OCI-LY7 (cell line): ENCODE results near the gene TRIM22. TPM values are rescaled to one million over a fixed set of nuclear protein-coding genes. Genes with fewer than 3 reads are reported as not detected.

Experiments
- BruUV-seq: library from RNA; stranded (reverse); fragments of 400-500 nt; replicated peaks from 2 replicates; lab custom pipeline; 2021; lab: Mats Ljungman, UMichigan
- CTCF ChIA-PET: fragments of 300-600 bp; sonication (Branson Sonifier 250); formaldehyde crosslinking; loops from one replicate; lab custom pipeline; 2022; ENCODE audit warnings: antibody characterized with exemption; ENCODE audit not compliant: unreplicated experiment; lab: Charles Lee
- POLR2A ChIA-PET: fragments of 300-600 bp; sonication (Branson Sonifier 250); formaldehyde crosslinking; loops from one replicate; lab custom pipeline; 2022; ENCODE audit warnings: antibody characterized with exemption; lab: Charles Lee
- DNase-seq: peaks from one replicate; pipeline ENCODE4 v3.0.0-alpha.2; 2015; ENCODE audit warnings: low spot score
- H2AFZ ChIP-seq: fragments of 200-600 bp; sonication (generic), shearing (Covaris generic); 2 replicates; pipeline ENCODE4 v1.6.1; 2014; ENCODE audit warnings: mild to moderate bottlenecking, antibody characterized with exemption, low read length, moderate library complexity
- H3K27ac ChIP-seq: fragments of 200-600 bp; sonication (generic); 2 replicates; pipeline ENCODE4 v1.5.1; 2014; ENCODE audit warnings: mixed run types, low read depth, mild to moderate bottlenecking, moderate library complexity, low read length, inconsistent platforms; ENCODE audit not compliant: poor library complexity, severe bottlenecking
- H3K36me3 ChIP-seq: fragments of 200-600 bp; sonication (generic); 2 replicates; pipeline ENCODE4 v1.6.1; 2014; ENCODE audit warnings: mild to moderate bottlenecking, antibody characterized with exemption, low read length, moderate library complexity, mixed read lengths; ENCODE audit not compliant: insufficient read depth
- H3K4me1 ChIP-seq: fragments of 200-600 bp; sonication (generic); 2 replicates; pipeline ENCODE4 v1.5.1; 2014; ENCODE audit warnings: mild to moderate bottlenecking, low read length; ENCODE audit not compliant: insufficient read depth, poor library complexity, severe bottlenecking
- H3K4me2 ChIP-seq: fragments of 200-600 bp; sonication (generic); 2 replicates; pipeline ENCODE4 v1.6.1; 2014; ENCODE audit warnings: mild to moderate bottlenecking, low read length
- H3K4me3 ChIP-seq: fragments of 200-600 bp; sonication (generic); 2 replicates; pipeline ENCODE4 v1.5.1; 2014; ENCODE audit warnings: mild to moderate bottlenecking, low read depth, low read length; ENCODE audit not compliant: poor library complexity, severe bottlenecking
- H3K79me2 ChIP-seq: fragments of 200-600 bp; sonication (generic); 2 replicates; pipeline ENCODE4 v1.6.1; 2016; ENCODE audit warnings: low read depth, mild to moderate bottlenecking, low read length, moderate library complexity, mixed read lengths; ENCODE audit not compliant: insufficient read depth
- H3K9me2 ChIP-seq: fragments of 200-600 bp; sonication (generic); 2 replicates; pipeline ENCODE4 v1.6.1; 2016; ENCODE audit warnings: mild to moderate bottlenecking, low read length, mixed read lengths; ENCODE audit not compliant: insufficient read depth
- H3K9me3 ChIP-seq: fragments of 200-600 bp; sonication (generic); 2 replicates; pipeline ENCODE4 v1.6.1; 2014; ENCODE audit warnings: mild to moderate bottlenecking, mixed run types, low read length, mixed read lengths
- H4K20me1 ChIP-seq: fragments of 200-600 bp; sonication (generic); 2 replicates; pipeline ENCODE4 v1.6.1; 2014; ENCODE audit warnings: mild to moderate bottlenecking, antibody characterized with exemption, low read length, moderate library complexity, mixed read lengths; ENCODE audit not compliant: insufficient read depth
- CTCF ChIP-seq: fragments of 200-600 bp; sonication (generic); conservative IDR thresholded peaks from 2 replicates; pipeline ENCODE4 v1.5.1; 2014; ENCODE audit warnings: mild to moderate bottlenecking, antibody characterized with exemption, low read length, moderate library complexity, mixed read lengths
- EZH2phosphoT487 ChIP-seq: fragments of 200-600 bp; sonication (generic); IDR thresholded peaks from 2 replicates; pipeline ENCODE4 v1.6.1; 2018; ENCODE audit warnings: low read depth, borderline replicate concordance, mild to moderate bottlenecking, mixed run types, antibody characterized with exemption, low read length, moderate library complexity, mixed read lengths
- intact Hi-C: fragments of 100-400 bp; cut with micrococcal nuclease; formaldehyde crosslinking; loops from one replicate; pipeline ENCODE4 v1.10.0; 2022; ENCODE audit not compliant: unreplicated experiment
- total RNA-seq, 2 experiments: library from RNA; depleted of rRNA in 1 of 2; stranded (reverse); fragments of >200 nt in 1 of 2; shearing (Covaris generic) in 1 of 2; gene quantifications; 2 replicates each; pipeline ENCODE4 v1.2.3, GENCODE V29; 2014 to 2022

Gene TRIM22
- total RNA-seq, 2 experiments from 2014 or later, result 28.5 to 41.6 TPM

GRCh38 chr11:5722622-5723021 lies 33.0 kb downstream of the TRIM22 start:
- no peaks in the 10 kb centered on the region for H3K79me2 ChIP-seq
- CTCF ChIA-PET, result no interaction called here
- intact Hi-C loops, result no loop called here

GRCh38 chr11:5726351-5726750 lies 36.8 kb downstream of the TRIM22 start:
- Histone ChIP-seq H3K4me1 (no peaks in the 10 kb centered on the region), H2AFZ (no peak overlapping the region), H3K9me2 (no peaks in the 10 kb centered on the region), H4K20me1 (no peaks in the 10 kb centered on the region), H3K27ac (no peak overlapping the region), H3K36me3 (no peaks in the 10 kb centered on the region), H3K4me2 (no peak overlapping the region), H3K4me3 (no peak overlapping the region), H3K79me2 (no peaks in the 10 kb centered on the region), H3K9me3 (no peaks in the 10 kb centered on the region)
- intact Hi-C loops, result no loop called here
- ChIA-PET POLR2A (no interaction called here), CTCF (no interaction called here)
- no peak for TF ChIP-seq CTCF
- no peak for TF ChIP-seq EZH2phosphoT487
- DNase-seq, result no peak
- no TSS peak for BruUV-seq

More at GRCh38 chr11:5722622-5723021, 33.0 kb downstream of the TRIM22 start:
- no peak overlapping the region for H3K4me2 ChIP-seq
- BruUV-seq, result no TSS peak
- H3K27ac ChIP-seq, result no peak overlapping the region
- no peaks in the 10 kb centered on the region; the same call in 1 of the 2 replicates for H3K9me2 ChIP-seq
- H4K20me1 ChIP-seq, result no peaks in the 10 kb centered on the region
- H2AFZ ChIP-seq, result no peak overlapping the region
- no peaks in the 10 kb centered on the region for H3K9me3 ChIP-seq
- POLR2A ChIA-PET, result no interaction called here
- no peak for TF ChIP-seq EZH2phosphoT487
- TF ChIP-seq CTCF, result no peak
- no peak overlapping the region for H3K4me3 ChIP-seq
- H3K36me3 ChIP-seq, result no peaks in the 10 kb centered on the region
- no peaks in the 10 kb centered on the region for H3K4me1 ChIP-seq
- DNase-seq, result no peak

- no peak overlapping the region for H3K27ac ChIP-seq
- no peaks in the 10 kb centered on the region for H3K36me3 ChIP-seq
- DNase-seq, result no peak
- no peak overlapping the region for H2AFZ ChIP-seq
- BruUV-seq, result no TSS peak
- ChIA-PET CTCF (no interaction called here), POLR2A (interaction anchor here (1.0 kb wide), 1 partner anchor 452 kb away, joined by 5 read pairs; no protein-coding TSS in a partner anchor)
- no peak overlapping the region for H3K4me3 ChIP-seq
- intact Hi-C loops, result no loop called here
- no peaks in the 10 kb centered on the region for H3K4me1 ChIP-seq
- H3K9me3 ChIP-seq, result no peaks in the 10 kb centered on the region
- TF ChIP-seq EZH2phosphoT487 (no peak), CTCF (no peak)
- no peaks in the 10 kb centered on the region for H3K79me2 ChIP-seq
- H3K4me2 ChIP-seq, result no peak overlapping the region
- H4K20me1 ChIP-seq, result no peaks in the 10 kb centered on the region
- no peaks in the 10 kb centered on the region for H3K9me2 ChIP-seq
These were observed 38.1 kb downstream of the TRIM22 start for GRCh38 chr11:5727691-5728090.
